ENCODE data around the gene ZBTB7C.

The ZBTB7C gene

GRCh38 chr18:48074929-48075706 lies 334.1 kb downstream of the ZBTB7C start:
- H3K4me3 ChIP-seq (ENCODE audit: low read length), result no peak overlapping the region
- TF ChIP-seq CTCF (IDR thresholded peaks at IDR 0.05; ENCODE audit: insufficient read depth, low read depth, low read length, missing control alignments), result no peak
- peak; percentile 13 for DNase-seq (ENCODE audit: low read depth)

GRCh38 chr18:48073211-48073930 lies 335.8 kb downstream of the ZBTB7C start:
- no peak for TF ChIP-seq CTCF (IDR thresholded peaks at IDR 0.05; ENCODE audit: insufficient read depth, low read depth, low read length, missing control alignments)
- H3K4me3 ChIP-seq (ENCODE audit: low read length), result no peak overlapping the region
- DNase-seq (ENCODE audit: low read depth), result peak; percentile 77

- peak; percentile 24 for DNase-seq (ENCODE audit: low read depth)
- no peak for TF ChIP-seq CTCF (IDR thresholded peaks at IDR 0.05; ENCODE audit: insufficient read depth, low read depth, low read length, missing control alignments)
Measured at GRCh38 chr18:48072428-48073204, 336.6 kb downstream of the ZBTB7C start.

GRCh38 chr18:48068916-48069445 lies 340.2 kb downstream of the ZBTB7C start:
- no peak overlapping the region for H3K4me3 ChIP-seq (ENCODE audit: low read length)
- TF ChIP-seq CTCF (IDR thresholded peaks at IDR 0.05; ENCODE audit: insufficient read depth, low read depth, low read length, missing control alignments), result no peak
- no peak for DNase-seq (ENCODE audit: low read depth)

More at GRCh38 chr18:48072428-48073204, 336.6 kb downstream of the ZBTB7C start:
- H3K4me3 ChIP-seq (ENCODE audit: low read length), result no peak overlapping the region

GRCh38 chr18:48066225-48066652 lies 342.9 kb downstream of the ZBTB7C start:
- no peak for DNase-seq (ENCODE audit: low read depth)
- H3K4me3 ChIP-seq (ENCODE audit: low read length), result no peak overlapping the region
- no peak for TF ChIP-seq CTCF (IDR thresholded peaks at IDR 0.05; ENCODE audit: insufficient read depth, low read depth, low read length, missing control alignments)

- H3K4me3 ChIP-seq (ENCODE audit: low read length), result no peak overlapping the region
- no peak for DNase-seq (ENCODE audit: low read depth)
- no peak for TF ChIP-seq CTCF (IDR thresholded peaks at IDR 0.05; ENCODE audit: insufficient read depth, low read depth, low read length, missing control alignments)
Measured at GRCh38 chr18:48065601-48065995, 343.6 kb downstream of the ZBTB7C start.
